ENCODE data around the gene PDE4B.
"Not testable (repeated sequence)": the region's sequence is repeated elsewhere in the genome, so short reads cannot be mapped to it uniquely, and the experiment has no call there.

PDE4B gene

DNA sequence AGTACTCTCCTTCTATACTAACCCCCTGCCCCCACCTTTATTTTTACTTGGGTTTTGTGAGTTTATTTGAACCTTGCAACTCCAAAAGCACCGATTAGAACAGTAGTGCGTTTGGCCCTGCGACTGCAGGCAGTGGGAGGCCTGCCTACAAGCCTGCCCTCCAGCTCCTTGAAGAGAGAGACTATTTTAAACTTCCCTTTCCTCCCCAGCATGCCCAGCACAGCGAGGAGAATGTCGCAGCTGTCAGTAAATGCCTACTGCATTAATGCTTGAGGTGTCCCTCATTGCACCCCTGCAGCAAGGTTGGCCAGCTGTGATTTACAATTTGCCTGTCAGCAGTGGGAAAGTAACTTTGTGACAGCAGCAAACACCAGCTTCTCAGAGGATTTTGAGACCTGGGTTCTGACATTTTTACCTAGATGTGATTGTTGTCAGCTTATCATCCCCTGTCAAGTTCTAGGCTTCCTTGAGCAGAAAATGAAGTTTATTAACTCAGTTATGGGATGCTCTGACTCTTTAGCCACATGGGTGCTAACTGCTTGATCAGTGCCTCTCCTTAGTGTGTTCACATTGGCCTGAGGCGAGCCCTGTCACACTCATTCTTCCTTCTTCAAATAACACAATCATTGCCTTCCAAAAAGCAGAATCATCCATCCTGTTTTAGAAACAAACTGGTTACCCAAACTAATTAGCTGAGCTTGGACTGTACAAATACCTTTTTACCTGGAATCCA lies 170.6 kb downstream of the PDE4B start:
- DNase-seq (ENCODE audit: low read depth): no peak
- H3K4me3 ChIP-seq (replicated peaks; ENCODE audit: low read depth, low read length): no peak overlapping the region
- TF ChIP-seq, protein P1, sequence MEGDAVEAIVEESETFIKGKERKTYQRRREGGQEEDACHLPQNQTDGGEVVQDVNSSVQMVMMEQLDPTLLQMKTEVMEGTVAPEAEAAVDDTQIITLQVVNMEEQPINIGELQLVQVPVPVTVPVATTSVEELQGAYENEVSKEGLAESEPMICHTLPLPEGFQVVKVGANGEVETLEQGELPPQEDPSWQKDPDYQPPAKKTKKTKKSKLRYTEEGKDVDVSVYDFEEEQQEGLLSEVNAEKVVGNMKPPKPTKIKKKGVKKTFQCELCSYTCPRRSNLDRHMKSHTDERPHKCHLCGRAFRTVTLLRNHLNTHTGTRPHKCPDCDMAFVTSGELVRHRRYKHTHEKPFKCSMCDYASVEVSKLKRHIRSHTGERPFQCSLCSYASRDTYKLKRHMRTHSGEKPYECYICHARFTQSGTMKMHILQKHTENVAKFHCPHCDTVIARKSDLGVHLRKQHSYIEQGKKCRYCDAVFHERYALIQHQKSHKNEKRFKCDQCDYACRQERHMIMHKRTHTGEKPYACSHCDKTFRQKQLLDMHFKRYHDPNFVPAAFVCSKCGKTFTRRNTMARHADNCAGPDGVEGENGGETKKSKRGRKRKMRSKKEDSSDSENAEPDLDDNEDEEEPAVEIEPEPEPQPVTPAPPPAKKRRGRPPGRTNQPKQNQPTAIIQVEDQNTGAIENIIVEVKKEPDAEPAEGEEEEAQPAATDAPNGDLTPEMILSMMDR (IDR thresholded peaks at IDR 0.05; ENCODE audit: low read length, missing control alignments): no peak

GRCh38 chr1:65964123-65964522 lies 171.4 kb downstream of the PDE4B start:
- TF ChIP-seq, protein P1 (IDR thresholded peaks at IDR 0.05; ENCODE audit: low read length, missing control alignments): no peak
- DNase-seq (ENCODE audit: low read depth): no peak

GRCh38 chr1:65965112-65965996 lies 172.7 kb downstream of the PDE4B start:
- H3K4me3 ChIP-seq (replicated peaks; ENCODE audit: low read depth, low read length): no peak overlapping the region
- TF ChIP-seq, protein P1 (IDR thresholded peaks at IDR 0.05; ENCODE audit: low read length, missing control alignments): no peak

More at GRCh38 chr1:65964123-65964522, 171.4 kb downstream of the PDE4B start:
- no peak overlapping the region for H3K4me3 ChIP-seq (replicated peaks; ENCODE audit: low read depth, low read length)

DNA sequence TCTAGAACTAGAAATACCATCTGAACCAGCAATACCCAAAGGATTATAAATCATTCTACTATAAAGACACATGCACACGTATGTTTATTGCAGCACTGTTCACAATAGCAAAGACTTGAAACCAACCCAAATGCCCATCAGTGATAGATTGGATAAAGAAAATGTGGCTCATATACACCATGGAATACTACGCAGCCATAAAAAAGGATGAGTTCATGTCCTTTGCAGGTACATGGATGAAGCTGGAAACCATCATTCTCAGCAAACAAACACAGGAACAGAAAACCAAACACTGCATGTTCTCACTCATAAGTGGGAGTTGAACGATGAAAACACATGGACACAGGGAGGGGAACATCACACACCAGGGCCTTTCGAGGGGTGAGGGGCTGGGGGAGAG lies 174.8 kb downstream of the PDE4B start:
- not testable (repeated sequence) for H3K4me3 ChIP-seq (replicated peaks; ENCODE audit: low read depth, low read length); DNase-seq (ENCODE audit: low read depth)

More at GRCh38 chr1:65965112-65965996, 172.7 kb downstream of the PDE4B start:
- DNase-seq (ENCODE audit: low read depth): no peak

GRCh38 chr1:65971547-65971946 lies 178.9 kb downstream of the PDE4B start:
- TF ChIP-seq, protein P1 (IDR thresholded peaks at IDR 0.05; ENCODE audit: low read length, missing control alignments): no peak

DNA sequence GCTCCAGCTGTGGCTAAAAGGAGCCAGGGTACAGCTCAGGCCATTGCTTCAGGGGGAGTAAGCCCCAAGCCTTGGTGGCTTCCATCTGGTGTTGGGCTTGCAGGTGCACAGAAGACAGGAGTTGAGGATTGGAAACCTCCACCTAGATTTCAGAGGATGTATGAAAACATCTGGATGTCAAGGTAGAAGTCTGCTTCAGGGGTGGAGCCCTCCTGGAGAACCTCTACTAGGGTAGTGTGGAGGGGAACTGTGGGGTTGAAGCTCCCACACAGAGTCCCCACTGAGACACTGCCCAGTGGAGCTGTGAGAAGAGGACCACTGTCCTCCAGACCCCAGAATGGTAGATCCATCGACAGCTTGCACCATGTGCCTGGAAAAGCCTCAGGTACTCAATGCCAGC lies 183.0 kb downstream of the PDE4B start:
- TF ChIP-seq, protein P1 (IDR thresholded peaks at IDR 0.05; ENCODE audit: low read length, missing control alignments): no peak

More at GRCh38 chr1:65971547-65971946, 178.9 kb downstream of the PDE4B start:
- peak; percentile 24 for DNase-seq (ENCODE audit: low read depth)
- H3K4me3 ChIP-seq (replicated peaks; ENCODE audit: low read depth, low read length): no peak overlapping the region

More for the DNA sequence above, 183.0 kb downstream of the PDE4B start:
- no peak overlapping the region for H3K4me3 ChIP-seq (replicated peaks; ENCODE audit: low read depth, low read length)
- DNase-seq (ENCODE audit: low read depth): no peak

Data from fibroblast of pulmonary artery (primary cell).